Astrocyte (in vitro differentiated cells and primary cell): Measurements from ENCODE around the gene PRPF31.
"Not testable (repeated sequence)": the region's sequence is repeated elsewhere in the genome, so short reads cannot be mapped to it uniquely, and the experiment has no call there.

Experiments
- EZH2 ChIP-seq: IDR thresholded peaks from 2 replicates; pipeline ENCODE4 v1.6.1; 2012; ENCODE audit warnings: mild to moderate bottlenecking, low read length, inconsistent platforms; ENCODE audit not compliant: insufficient read depth
- TF ChIP-seq, protein P1 (sequence below): IDR thresholded peaks from 2 replicates; pipeline ENCODE4 v1.5.1; 2011; ENCODE audit warnings: low read depth, mild to moderate bottlenecking, inconsistent platforms, low read length, moderate library complexity; ENCODE audit not compliant: insufficient read depth

DNA sequence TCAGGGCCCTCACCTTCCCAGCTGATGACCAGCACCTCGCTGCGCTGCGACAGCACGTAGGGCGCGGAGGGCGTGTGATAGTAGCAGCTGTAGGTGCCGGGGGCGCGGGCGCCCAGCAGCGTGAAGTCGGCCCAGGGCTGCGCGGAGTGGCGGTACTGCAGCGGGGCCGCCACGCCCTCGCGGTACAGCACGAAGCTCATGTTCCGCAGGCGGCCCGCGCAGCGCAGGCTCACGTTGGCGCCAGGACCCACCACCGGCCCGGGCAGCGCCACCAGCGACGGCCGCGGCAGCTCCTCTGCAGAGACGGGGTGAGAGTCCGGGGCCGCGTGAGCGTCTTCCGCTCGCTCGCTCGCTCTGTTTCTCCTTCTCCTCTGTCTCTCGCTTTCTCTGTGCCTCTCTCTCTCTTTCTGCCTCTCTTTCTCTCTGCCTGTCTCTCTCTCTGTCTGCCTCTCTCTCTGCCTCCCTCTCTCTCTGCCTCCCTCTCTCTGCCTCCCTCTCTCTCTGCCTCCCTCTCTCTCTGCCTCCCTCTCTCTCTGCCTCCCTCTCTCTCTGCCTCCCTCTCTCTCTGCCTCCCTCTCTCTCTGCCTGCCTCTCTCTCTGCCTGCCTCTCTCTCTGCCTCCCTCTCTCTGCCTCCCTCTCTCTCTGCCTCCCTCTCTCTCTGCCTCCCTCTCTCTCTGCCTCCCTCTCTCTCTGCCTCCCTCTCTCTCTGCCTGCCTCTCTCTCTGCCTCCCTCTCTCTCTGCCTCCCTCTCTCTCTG lies 19.5 kb upstream of the PRPF31 start:
- TF ChIP-seq, protein P1, sequence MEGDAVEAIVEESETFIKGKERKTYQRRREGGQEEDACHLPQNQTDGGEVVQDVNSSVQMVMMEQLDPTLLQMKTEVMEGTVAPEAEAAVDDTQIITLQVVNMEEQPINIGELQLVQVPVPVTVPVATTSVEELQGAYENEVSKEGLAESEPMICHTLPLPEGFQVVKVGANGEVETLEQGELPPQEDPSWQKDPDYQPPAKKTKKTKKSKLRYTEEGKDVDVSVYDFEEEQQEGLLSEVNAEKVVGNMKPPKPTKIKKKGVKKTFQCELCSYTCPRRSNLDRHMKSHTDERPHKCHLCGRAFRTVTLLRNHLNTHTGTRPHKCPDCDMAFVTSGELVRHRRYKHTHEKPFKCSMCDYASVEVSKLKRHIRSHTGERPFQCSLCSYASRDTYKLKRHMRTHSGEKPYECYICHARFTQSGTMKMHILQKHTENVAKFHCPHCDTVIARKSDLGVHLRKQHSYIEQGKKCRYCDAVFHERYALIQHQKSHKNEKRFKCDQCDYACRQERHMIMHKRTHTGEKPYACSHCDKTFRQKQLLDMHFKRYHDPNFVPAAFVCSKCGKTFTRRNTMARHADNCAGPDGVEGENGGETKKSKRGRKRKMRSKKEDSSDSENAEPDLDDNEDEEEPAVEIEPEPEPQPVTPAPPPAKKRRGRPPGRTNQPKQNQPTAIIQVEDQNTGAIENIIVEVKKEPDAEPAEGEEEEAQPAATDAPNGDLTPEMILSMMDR, result not testable (repeated sequence)
- TF ChIP-seq EZH2, result not testable (repeated sequence)
